ENCODE data around the gene KMT5C. TPM values are rescaled to one million over a fixed set of nuclear protein-coding genes. Genes with fewer than 3 reads are reported as not detected.
A peak's percentile ranks its signal among the peaks of the same experiment; 100 is the strongest.

The KMT5C gene
- total RNA-seq, 1 donor from 2014 or later, result 105 TPM

GRCh38 chr19:55310498-55310897 lies 29.2 kb upstream of the KMT5C start:
- H3K27me3 Mint-ChIP-seq (ENCODE audit: unreplicated experiment), result peaks cover 6% of the 10 kb centered on the region
- H3K36me3 Mint-ChIP-seq (ENCODE audit: unreplicated experiment), result peaks cover 13% of the 10 kb centered on the region
- TF ChIP-seq CTCF (IDR thresholded peaks at IDR 0.05; ENCODE audit: partially characterized antibody, unreplicated experiment), result no peak
- peaks cover 10% of the 10 kb centered on the region for H3K4me1 Mint-ChIP-seq (ENCODE audit: low read depth, unreplicated experiment)
- no peak for DNase-seq
- peak overlapping the region; percentile 28 for H3K4me3 Mint-ChIP-seq (ENCODE audit: unreplicated experiment)
- H3K9me3 Mint-ChIP-seq (ENCODE audit: unreplicated experiment), result peaks cover 6% of the 10 kb centered on the region
- peak overlapping the region; percentile 78 for H3K27ac Mint-ChIP-seq (ENCODE audit: unreplicated experiment)

GRCh38 chr19:55311397-55311796 lies 28.3 kb upstream of the KMT5C start:
- Mint-ChIP-seq H3K27ac (ENCODE audit: unreplicated experiment) (no peak overlapping the region), H3K4me1 (ENCODE audit: low read depth, unreplicated experiment) (peaks cover 10% of the 10 kb centered on the region), H3K27me3 (ENCODE audit: unreplicated experiment) (peaks cover 6% of the 10 kb centered on the region), H3K4me3 (ENCODE audit: unreplicated experiment) (no peak overlapping the region), H3K36me3 (ENCODE audit: unreplicated experiment) (peaks cover 13% of the 10 kb centered on the region), H3K9me3 (ENCODE audit: unreplicated experiment) (peaks cover 6% of the 10 kb centered on the region)
- no peak for TF ChIP-seq CTCF (IDR thresholded peaks at IDR 0.05; ENCODE audit: partially characterized antibody, unreplicated experiment)
- DNase-seq, result no peak

- no peak for DNase-seq
- Mint-ChIP-seq H3K4me3 (ENCODE audit: unreplicated experiment) (no peak overlapping the region), H3K36me3 (ENCODE audit: unreplicated experiment) (peaks cover 13% of the 10 kb centered on the region), H3K4me1 (ENCODE audit: low read depth, unreplicated experiment) (peaks cover 10% of the 10 kb centered on the region), H3K27ac (ENCODE audit: unreplicated experiment) (no peak overlapping the region), H3K27me3 (ENCODE audit: unreplicated experiment) (peaks cover 6% of the 10 kb centered on the region), H3K9me3 (ENCODE audit: unreplicated experiment) (peaks cover 6% of the 10 kb centered on the region)
- TF ChIP-seq CTCF (IDR thresholded peaks at IDR 0.05; ENCODE audit: partially characterized antibody, unreplicated experiment), result no peak
Observed at GRCh38 chr19:55311797-55312196, 27.9 kb upstream of the KMT5C start.

GRCh38 chr19:55312621-55313512 lies 26.8 kb upstream of the KMT5C start:
- DNase-seq, result peak; percentile 41
- Mint-ChIP-seq H3K9me3 (ENCODE audit: unreplicated experiment) (peaks cover 5% of the 10 kb centered on the region), H3K4me3 (ENCODE audit: unreplicated experiment) (peak overlapping the region; percentile 63), H3K27ac (ENCODE audit: unreplicated experiment) (peak overlapping the region; percentile 35), H3K27me3 (ENCODE audit: unreplicated experiment) (peaks cover 6% of the 10 kb centered on the region), H3K36me3 (ENCODE audit: unreplicated experiment) (peaks cover 13% of the 10 kb centered on the region), H3K4me1 (ENCODE audit: low read depth, unreplicated experiment) (peaks cover 10% of the 10 kb centered on the region)
- TF ChIP-seq CTCF (IDR thresholded peaks at IDR 0.05; ENCODE audit: partially characterized antibody, unreplicated experiment), result no peak

- Mint-ChIP-seq H3K27me3 (ENCODE audit: unreplicated experiment) (peaks cover 4% of the 10 kb centered on the region), H3K36me3 (ENCODE audit: unreplicated experiment) (peaks cover 8% of the 10 kb centered on the region), H3K4me3 (ENCODE audit: unreplicated experiment) (no peak overlapping the region), H3K27ac (ENCODE audit: unreplicated experiment) (no peak overlapping the region), H3K9me3 (ENCODE audit: unreplicated experiment) (peaks cover 5% of the 10 kb centered on the region), H3K4me1 (ENCODE audit: low read depth, unreplicated experiment) (peaks cover 10% of the 10 kb centered on the region)
- no peak for DNase-seq
- no peak for TF ChIP-seq CTCF (IDR thresholded peaks at IDR 0.05; ENCODE audit: partially characterized antibody, unreplicated experiment)
Observed at GRCh38 chr19:55314396-55314795, 25.3 kb upstream of the KMT5C start.

All from glutamatergic neuron (in vitro differentiated cells).